Endometrium (tissue), 2 donors: Measurements from ENCODE around the gene ACOT2.

Experiments
- FAIRE-seq: peaks from 2 replicates; lab custom pipeline; 2012; peaks lifted over from hg19 to GRCh38; lab: Jason Lieb, UNC
- donor health status: control.
- donor health status: control.

The ACOT2 gene

DNA sequence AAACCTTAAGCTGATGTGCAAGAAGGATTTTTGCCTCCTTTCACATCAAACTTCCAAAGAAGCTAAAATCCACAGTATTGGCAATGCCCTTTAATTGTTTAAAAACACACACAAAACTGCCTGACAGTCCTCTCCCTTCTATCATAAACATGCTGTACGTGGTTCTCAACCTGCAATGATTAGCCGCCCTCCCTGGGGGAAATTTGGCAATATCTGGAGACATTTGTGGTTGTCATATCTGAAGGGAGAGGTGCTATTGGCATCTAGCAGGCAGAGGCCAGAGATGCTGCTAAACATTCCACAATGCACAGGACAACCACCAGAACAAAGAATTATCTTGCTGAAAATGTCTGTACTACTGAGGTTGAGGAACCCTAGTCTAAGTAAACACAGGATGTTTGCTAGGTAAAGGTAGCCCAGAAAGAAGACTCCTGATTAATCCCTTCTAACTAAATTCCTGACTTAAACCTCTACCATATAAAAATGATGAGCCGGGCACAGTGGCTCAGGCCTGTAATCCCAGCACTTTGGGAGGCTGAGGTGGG, 44.5 kb downstream of the ACOT2 start:
- FAIRE-seq: no peak

DNA sequence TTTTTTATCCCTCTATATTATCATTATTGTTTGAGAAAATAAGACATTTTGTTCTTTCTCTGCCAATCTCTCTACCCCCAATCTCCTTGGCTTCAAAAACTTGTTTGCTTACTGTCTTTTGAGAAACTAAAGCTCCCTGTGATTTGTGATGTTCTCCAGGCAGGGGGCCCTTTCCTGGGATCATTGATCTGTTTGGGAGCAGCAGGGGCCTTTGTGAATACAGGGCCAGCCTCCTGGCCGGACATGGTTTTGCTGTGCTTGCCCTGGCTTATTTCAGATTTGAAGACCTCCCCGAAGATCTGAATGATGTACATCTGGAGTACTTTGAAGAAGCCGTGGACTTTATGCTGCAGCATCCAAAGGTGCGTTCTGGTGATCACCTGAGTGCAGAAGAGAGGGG, 47.8 kb downstream of the ACOT2 start:
- FAIRE-seq: no peak

DNA sequence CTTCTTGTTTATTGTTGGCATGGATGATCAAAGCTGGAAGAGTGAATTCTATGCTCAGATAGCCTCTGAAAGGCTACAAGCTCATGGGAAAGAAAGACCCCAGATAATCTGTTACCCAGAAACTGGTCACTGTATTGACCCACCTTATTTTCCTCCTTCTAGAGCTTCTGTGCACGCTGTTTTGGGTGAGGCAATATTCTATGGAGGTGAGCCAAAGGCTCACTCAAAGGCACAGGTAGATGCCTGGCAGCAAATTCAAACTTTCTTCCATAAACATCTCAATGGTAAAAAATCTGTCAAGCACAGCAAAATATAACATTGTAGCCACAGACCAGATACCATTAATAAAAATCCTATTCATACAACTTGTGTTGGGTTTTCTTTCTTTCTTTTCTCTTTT, 50.5 kb downstream of the ACOT2 start:
- FAIRE-seq: no peak

DNA sequence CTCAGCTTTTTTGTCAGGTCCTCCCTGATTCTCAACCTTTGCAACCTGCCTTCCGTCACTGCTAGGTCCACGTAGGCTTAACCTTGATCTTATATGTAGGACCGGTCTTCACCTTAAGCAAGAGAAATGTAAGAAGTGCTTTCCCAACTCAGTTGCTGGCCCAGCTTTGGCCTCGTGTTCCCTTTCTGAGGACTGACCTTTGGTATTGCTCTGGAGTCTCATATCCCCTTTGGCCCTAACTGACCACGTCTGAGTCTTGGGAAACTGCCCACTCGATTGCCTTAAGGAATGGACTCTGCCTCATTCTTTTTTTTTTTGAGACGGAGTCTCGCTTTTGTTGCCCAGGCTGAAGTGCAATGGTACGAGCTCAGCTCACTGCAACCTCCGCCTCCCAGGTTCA, 51.3 kb downstream of the ACOT2 start:
- no peak for FAIRE-seq

DNA sequence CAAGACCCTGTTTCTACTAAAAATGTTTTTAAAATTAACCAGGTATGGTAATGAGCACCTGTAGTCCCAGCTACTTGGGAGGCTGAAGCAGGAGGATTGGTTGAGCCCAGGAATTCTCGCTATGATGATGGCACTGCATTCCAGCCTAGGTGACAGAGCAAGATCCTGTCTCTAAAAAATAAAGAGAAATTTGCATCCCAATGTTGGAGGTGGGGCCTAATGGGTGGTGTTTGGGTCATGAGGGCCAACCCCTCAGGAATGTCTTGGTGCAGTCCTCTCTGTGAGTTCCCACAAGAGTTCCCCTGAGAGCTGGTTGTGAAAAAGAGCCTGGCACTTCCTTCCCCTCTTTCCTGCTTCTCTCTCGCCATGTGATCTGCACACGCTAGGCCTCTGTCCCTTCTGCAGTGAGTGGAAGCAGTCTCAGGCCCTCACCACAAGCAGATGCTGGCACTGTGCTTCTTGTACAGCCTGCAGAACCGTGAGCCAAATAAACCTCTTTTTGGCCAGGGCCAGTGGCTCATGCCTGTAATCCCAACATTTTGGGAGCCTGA, 54.6 kb downstream of the ACOT2 start:
- no peak for FAIRE-seq
